Neural cell (in vitro differentiated cells): ENCODE measurements around the gene BCAR3. TPM values are rescaled to one million over a fixed set of nuclear protein-coding genes. Genes with fewer than 3 reads are reported as not detected.

Experiments used
- H2AFZ ChIP-seq: fragments of 200-600, 300-800 bp; sonication (generic), shearing (Covaris generic); 2 replicates; pipeline ENCODE4 v1.6.0; 2014; ENCODE audit warnings: low read depth, mild to moderate bottlenecking, antibody characterized with exemption, low read length, moderate library complexity
- H3F3A ChIP-seq: fragments of 200-600 bp; shearing (Covaris generic); 2 replicates; pipeline ENCODE4 v1.6.1; 2016; ENCODE audit warnings: mild to moderate bottlenecking, moderate library complexity, mixed read lengths, antibody characterized with exemption, low read length; ENCODE audit not compliant: insufficient read depth, poor library complexity, severe bottlenecking
- H3K27ac ChIP-seq: fragments of 200-600, 300-800 bp; sonication (generic), shearing (Covaris generic); 2 replicates; pipeline ENCODE4 v1.5.1; 2014; ENCODE audit warnings: mild to moderate bottlenecking, low read length, moderate library complexity
- H3K27me3 ChIP-seq: fragments of 300-800, 200-600 bp; sonication (generic), shearing (Covaris generic); 2 replicates; pipeline ENCODE4 v1.6.0; 2014; ENCODE audit warnings: mild to moderate bottlenecking, low read depth, low read length, moderate library complexity; ENCODE audit not compliant: insufficient read depth
- H3K36me3 ChIP-seq: fragments of 300-800, 200-600 bp; sonication (generic), shearing (Covaris generic); 2 replicates; pipeline ENCODE4 v1.5.1; 2014; ENCODE audit warnings: mild to moderate bottlenecking, antibody characterized with exemption, low read length, moderate library complexity; ENCODE audit not compliant: insufficient read depth
- H3K4me2 ChIP-seq: fragments of 300-800, 200-600 bp; sonication (generic), shearing (Covaris generic); 2 replicates; pipeline ENCODE4 v1.6.0; 2014; ENCODE audit warnings: mild to moderate bottlenecking, low read length
- H3K4me3 ChIP-seq: fragments of 300-800, 200-600 bp; sonication (generic), shearing (Covaris generic); 2 replicates; pipeline ENCODE4 v1.5.1; 2014; ENCODE audit warnings: mild to moderate bottlenecking, low read length, moderate library complexity
- H3K79me2 ChIP-seq: fragments of 200-600 bp; shearing (Covaris generic); replicated peaks from 2 replicates; pipeline ENCODE4 v1.6.0; 2014; ENCODE audit warnings: mild to moderate bottlenecking, low read length, moderate library complexity; ENCODE audit not compliant: insufficient read depth
- H3K9ac ChIP-seq: fragments of 300-800, 200-600 bp; sonication (generic), shearing (Covaris generic); 2 replicates; pipeline ENCODE4 v1.6.1; 2016; ENCODE audit warnings: mild to moderate bottlenecking, low read length, mixed read lengths
- H3K9me2 ChIP-seq: fragments of 200-600 bp; shearing (Covaris generic); 2 replicates; pipeline ENCODE4 v1.6.1; 2016; ENCODE audit warnings: mild to moderate bottlenecking, low read length, mixed read lengths; ENCODE audit not compliant: insufficient read depth
- H3K9me3 ChIP-seq: fragments of 200-600, 300-800 bp; sonication (generic), shearing (Covaris generic); 2 replicates; pipeline ENCODE4 v1.6.1; 2016; ENCODE audit warnings: mild to moderate bottlenecking, mixed run types, low read length, moderate library complexity, mixed read lengths
- H4K20me1 ChIP-seq: fragments of 200-600 bp; shearing (Covaris generic); 2 replicates; pipeline ENCODE4 v1.6.1; 2016; ENCODE audit warnings: mild to moderate bottlenecking, mixed run types; ENCODE audit not compliant: insufficient read depth
- EP300 ChIP-seq: fragments of 450-650 bp; conservative IDR thresholded peaks from 2 replicates; pipeline ENCODE4 v1.6.1; 2014; ENCODE audit warnings: antibody characterized with exemption, mild to moderate bottlenecking, moderate library complexity; ENCODE audit not compliant: poor library complexity, severe bottlenecking
- EZH2 ChIP-seq: fragments of 200-600, 300-800 bp; shearing (Covaris generic), sonication (generic); IDR thresholded peaks from 2 replicates; pipeline ENCODE4 v1.6.1; 2014; ENCODE audit warnings: antibody characterized with exemption, low read length, borderline replicate concordance, mild to moderate bottlenecking; ENCODE audit not compliant: insufficient read depth, poor library complexity, severe bottlenecking
- MXI1 ChIP-seq: fragments of 450-650 bp; conservative IDR thresholded peaks from 2 replicates; pipeline ENCODE4 v1.6.1; 2014; ENCODE audit warnings: antibody characterized with exemption, mild to moderate bottlenecking; ENCODE audit not compliant: poor library complexity, severe bottlenecking
- POLR2AphosphoS5 ChIP-seq: IDR thresholded peaks from 2 replicates; pipeline ENCODE4 v1.6.1; 2012
- RAD21 ChIP-seq: fragments of 450-650 bp; conservative IDR thresholded peaks from 2 replicates; pipeline ENCODE4 v1.6.1; 2014; ENCODE audit warnings: antibody characterized with exemption, mild to moderate bottlenecking, moderate library complexity
- SMC3 ChIP-seq: fragments of 450-650 bp; conservative IDR thresholded peaks from 2 replicates; pipeline ENCODE4 v1.6.1; 2014; ENCODE audit warnings: antibody characterized with exemption, mild to moderate bottlenecking, moderate library complexity; ENCODE audit not compliant: poor library complexity
- TAF1 ChIP-seq: IDR thresholded peaks from 2 replicates; pipeline ENCODE4 v1.6.1; 2012; ENCODE audit warnings: low read depth
- polyA plus RNA-seq: library from polyadenylated mRNA; depleted of rRNA; stranded (reverse); fragments of >200 nt; gene quantifications from 2 replicates; pipeline ENCODE4 v1.2.3, GENCODE V29; 2014
- TF ChIP-seq, protein P1 (sequence below): fragments of 450-650 bp; IDR thresholded peaks from 2 replicates; pipeline ENCODE4 v1.5.1; 2014; ENCODE audit warnings: antibody characterized with exemption, mild to moderate bottlenecking, moderate library complexity; ENCODE audit not compliant: poor library complexity, severe bottlenecking
- TF ChIP-seq, protein P2 (sequence below): IDR thresholded peaks from 2 replicates; pipeline ENCODE4 v1.6.1; 2012; ENCODE audit warnings: borderline replicate concordance

BCAR3 gene
- polyA plus RNA-seq, 1 donor from 2014 or later, result 2.5 TPM

DNA sequence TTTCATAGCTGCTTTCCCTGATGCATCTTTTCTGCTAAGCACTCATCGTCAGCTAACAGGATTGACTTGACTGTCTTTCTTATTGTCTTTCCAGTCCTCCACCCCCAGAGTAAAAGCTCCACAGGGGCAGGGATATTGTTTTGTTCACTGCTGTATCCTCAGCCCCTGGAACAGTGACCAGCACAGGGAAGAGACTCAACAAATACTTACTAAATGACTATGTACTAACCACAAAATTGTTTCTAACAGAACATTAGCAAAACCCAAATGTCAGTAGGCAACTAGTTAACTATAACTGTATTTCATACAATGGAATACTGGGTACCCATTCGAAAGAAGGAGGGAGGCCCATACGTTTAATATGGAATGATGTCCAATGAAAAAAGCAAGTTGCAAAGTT is 53.0 kb downstream of the BCAR3 start:
- Histone ChIP-seq H3K9me2 (no peaks in the 10 kb centered on the region), H2AFZ (no peak overlapping the region), H3K36me3 (no peaks in the 10 kb centered on the region), H3K27ac (no peak overlapping the region), H3K9ac (no peak overlapping the region), H4K20me1 (no peaks in the 10 kb centered on the region), H3K79me2 (no peaks in the 10 kb centered on the region), H3K4me3 (no peak overlapping the region), H3K4me2 (no peak overlapping the region), H3F3A (no peaks in the 10 kb centered on the region), H3K9me3 (no peaks in the 10 kb centered on the region), H3K27me3 (no peaks in the 10 kb centered on the region)
- TF ChIP-seq MXI1 (no peak), EZH2 (no peak), EP300 (no peak), POLR2AphosphoS5 (no peak), SMC3 (no peak), RAD21 (no peak), TAF1 (no peak)
- TF ChIP-seq, protein P1, sequence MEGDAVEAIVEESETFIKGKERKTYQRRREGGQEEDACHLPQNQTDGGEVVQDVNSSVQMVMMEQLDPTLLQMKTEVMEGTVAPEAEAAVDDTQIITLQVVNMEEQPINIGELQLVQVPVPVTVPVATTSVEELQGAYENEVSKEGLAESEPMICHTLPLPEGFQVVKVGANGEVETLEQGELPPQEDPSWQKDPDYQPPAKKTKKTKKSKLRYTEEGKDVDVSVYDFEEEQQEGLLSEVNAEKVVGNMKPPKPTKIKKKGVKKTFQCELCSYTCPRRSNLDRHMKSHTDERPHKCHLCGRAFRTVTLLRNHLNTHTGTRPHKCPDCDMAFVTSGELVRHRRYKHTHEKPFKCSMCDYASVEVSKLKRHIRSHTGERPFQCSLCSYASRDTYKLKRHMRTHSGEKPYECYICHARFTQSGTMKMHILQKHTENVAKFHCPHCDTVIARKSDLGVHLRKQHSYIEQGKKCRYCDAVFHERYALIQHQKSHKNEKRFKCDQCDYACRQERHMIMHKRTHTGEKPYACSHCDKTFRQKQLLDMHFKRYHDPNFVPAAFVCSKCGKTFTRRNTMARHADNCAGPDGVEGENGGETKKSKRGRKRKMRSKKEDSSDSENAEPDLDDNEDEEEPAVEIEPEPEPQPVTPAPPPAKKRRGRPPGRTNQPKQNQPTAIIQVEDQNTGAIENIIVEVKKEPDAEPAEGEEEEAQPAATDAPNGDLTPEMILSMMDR, result no peak
- TF ChIP-seq, protein P2, sequence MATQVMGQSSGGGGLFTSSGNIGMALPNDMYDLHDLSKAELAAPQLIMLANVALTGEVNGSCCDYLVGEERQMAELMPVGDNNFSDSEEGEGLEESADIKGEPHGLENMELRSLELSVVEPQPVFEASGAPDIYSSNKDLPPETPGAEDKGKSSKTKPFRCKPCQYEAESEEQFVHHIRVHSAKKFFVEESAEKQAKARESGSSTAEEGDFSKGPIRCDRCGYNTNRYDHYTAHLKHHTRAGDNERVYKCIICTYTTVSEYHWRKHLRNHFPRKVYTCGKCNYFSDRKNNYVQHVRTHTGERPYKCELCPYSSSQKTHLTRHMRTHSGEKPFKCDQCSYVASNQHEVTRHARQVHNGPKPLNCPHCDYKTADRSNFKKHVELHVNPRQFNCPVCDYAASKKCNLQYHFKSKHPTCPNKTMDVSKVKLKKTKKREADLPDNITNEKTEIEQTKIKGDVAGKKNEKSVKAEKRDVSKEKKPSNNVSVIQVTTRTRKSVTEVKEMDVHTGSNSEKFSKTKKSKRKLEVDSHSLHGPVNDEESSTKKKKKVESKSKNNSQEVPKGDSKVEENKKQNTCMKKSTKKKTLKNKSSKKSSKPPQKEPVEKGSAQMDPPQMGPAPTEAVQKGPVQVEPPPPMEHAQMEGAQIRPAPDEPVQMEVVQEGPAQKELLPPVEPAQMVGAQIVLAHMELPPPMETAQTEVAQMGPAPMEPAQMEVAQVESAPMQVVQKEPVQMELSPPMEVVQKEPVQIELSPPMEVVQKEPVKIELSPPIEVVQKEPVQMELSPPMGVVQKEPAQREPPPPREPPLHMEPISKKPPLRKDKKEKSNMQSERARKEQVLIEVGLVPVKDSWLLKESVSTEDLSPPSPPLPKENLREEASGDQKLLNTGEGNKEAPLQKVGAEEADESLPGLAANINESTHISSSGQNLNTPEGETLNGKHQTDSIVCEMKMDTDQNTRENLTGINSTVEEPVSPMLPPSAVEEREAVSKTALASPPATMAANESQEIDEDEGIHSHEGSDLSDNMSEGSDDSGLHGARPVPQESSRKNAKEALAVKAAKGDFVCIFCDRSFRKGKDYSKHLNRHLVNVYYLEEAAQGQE, result no peak

DNA sequence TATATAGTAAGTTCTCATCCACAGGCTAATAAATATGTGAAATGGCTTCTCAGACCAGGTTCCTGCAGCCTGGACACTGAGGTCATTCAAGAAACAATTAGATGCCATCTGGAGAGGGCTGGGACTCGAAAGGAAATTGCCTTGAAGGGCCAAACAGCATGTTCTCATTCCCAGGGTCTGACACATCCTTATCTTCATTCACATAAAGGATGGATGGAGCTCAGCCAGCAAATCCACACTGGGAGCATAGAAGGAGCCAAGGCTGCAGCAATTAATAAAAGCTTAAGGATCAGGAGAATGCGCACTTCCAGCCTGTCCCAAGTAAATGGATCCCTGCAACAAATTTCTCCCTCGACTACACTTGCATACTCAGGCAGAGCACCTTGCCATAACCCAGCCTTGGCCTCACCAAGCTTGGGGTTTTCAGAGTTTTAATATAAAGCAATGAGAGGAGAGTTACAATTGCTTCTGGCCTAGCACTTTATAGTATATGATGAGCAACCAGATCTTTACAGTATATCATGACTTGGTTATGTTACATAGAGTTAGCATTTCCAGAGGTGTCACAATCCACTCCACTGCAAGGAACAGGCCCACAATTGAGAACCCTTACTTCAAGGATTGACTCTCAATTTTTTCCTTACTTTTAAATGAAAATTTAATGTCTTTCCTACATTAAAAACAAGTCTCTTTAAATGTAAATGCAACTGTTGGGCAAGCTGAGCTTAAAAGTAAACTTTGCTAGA is 55.9 kb downstream of the BCAR3 start:
- H3K36me3 ChIP-seq, result no peaks in the 10 kb centered on the region
- no peak overlapping the region for H3K4me2 ChIP-seq
- no peaks in the 10 kb centered on the region for H3K9me3 ChIP-seq
- H3K4me3 ChIP-seq, result no peak overlapping the region
- no peaks in the 10 kb centered on the region for H3K27me3 ChIP-seq
- no peaks in the 10 kb centered on the region for H4K20me1 ChIP-seq
- H3K79me2 ChIP-seq, result no peaks in the 10 kb centered on the region
- H2AFZ ChIP-seq, result no peak overlapping the region
- H3K9me2 ChIP-seq, result no peaks in the 10 kb centered on the region
- no peak overlapping the region for H3K9ac ChIP-seq
- no peak overlapping the region for H3K27ac ChIP-seq
- no peak for TF ChIP-seq MXI1
- TF ChIP-seq, protein P1, result no peak
- TF ChIP-seq EZH2, result no peak
- TF ChIP-seq TAF1, result no peak
- TF ChIP-seq RAD21, result no peak
- TF ChIP-seq SMC3, result no peak
- TF ChIP-seq EP300, result no peak
- TF ChIP-seq POLR2AphosphoS5, result no peak
- TF ChIP-seq, protein P2, result no peak
- H3F3A ChIP-seq, result no peaks in the 10 kb centered on the region
